GM21737 (cell line): ENCODE measurements around the gene PLCXD3.
"Not testable (repeated sequence)": the region's sequence is repeated elsewhere in the genome, so short reads cannot be mapped to it uniquely, and the experiment has no call there.

Experiments
- ATAC-seq: cut with Tn5 transposase; IDR thresholded peaks from one replicate; pipeline ENCODE4 v1.9.1; 2021; ENCODE audit warnings: mild to moderate bottlenecking, moderate library complexity; ENCODE audit not compliant: unreplicated experiment

The PLCXD3 gene

GRCh38 chr5:41363343-41363986 is 146.9 kb downstream of the PLCXD3 start:
- ATAC-seq: no peak

GRCh38 chr5:41356786-41357185 is 153.6 kb downstream of the PLCXD3 start:
- no peak for ATAC-seq

GRCh38 chr5:41349846-41350245 is 160.6 kb downstream of the PLCXD3 start:
- no peak for ATAC-seq

- ATAC-seq: no peak
Observed at GRCh38 chr5:41347569-41347968, 162.8 kb downstream of the PLCXD3 start.

GRCh38 chr5:41346609-41347008 is 163.8 kb downstream of the PLCXD3 start:
- no peak for ATAC-seq

GRCh38 chr5:41345295-41345694 is 165.1 kb downstream of the PLCXD3 start:
- ATAC-seq: no peak

GRCh38 chr5:41339339-41339738 is 171.1 kb downstream of the PLCXD3 start:
- no peak for ATAC-seq

GRCh38 chr5:41338136-41338675 is 172.2 kb downstream of the PLCXD3 start:
- ATAC-seq: no peak

GRCh38 chr5:41337724-41338123 is 172.7 kb downstream of the PLCXD3 start:
- ATAC-seq: no peak

- ATAC-seq: no peak
Observed at GRCh38 chr5:41337216-41337615, 173.2 kb downstream of the PLCXD3 start.

- ATAC-seq: no peak
Observed at GRCh38 chr5:41336471-41336870, 173.9 kb downstream of the PLCXD3 start.

- ATAC-seq: no peak
Observed at GRCh38 chr5:41335596-41336181, 174.7 kb downstream of the PLCXD3 start.

GRCh38 chr5:41334758-41335157 is 175.6 kb downstream of the PLCXD3 start:
- ATAC-seq: no peak

- ATAC-seq: no peak
Observed at GRCh38 chr5:41334221-41334620, 176.2 kb downstream of the PLCXD3 start.

GRCh38 chr5:41325074-41325473 is 185.3 kb downstream of the PLCXD3 start:
- ATAC-seq: no peak

GRCh38 chr5:41322826-41323225 is 187.6 kb downstream of the PLCXD3 start:
- ATAC-seq: not testable (repeated sequence)

- ATAC-seq: no peak
Observed at GRCh38 chr5:41312478-41313060, 197.8 kb downstream of the PLCXD3 start.

- ATAC-seq: no peak
Observed at GRCh38 chr5:41312066-41312465, 198.3 kb downstream of the PLCXD3 start.

- no peak for ATAC-seq
Observed at GRCh38 chr5:41309275-41309674, 201.1 kb downstream of the PLCXD3 start.

- ATAC-seq: no peak
Observed at GRCh38 chr5:41306005-41306404, 204.4 kb downstream of the PLCXD3 start.

GRCh38 chr5:41305056-41305455 is 205.3 kb downstream of the PLCXD3 start:
- ATAC-seq: no peak

GRCh38 chr5:41296066-41296465 is 214.3 kb downstream of the PLCXD3 start:
- ATAC-seq: no peak
